Measurements from ENCODE around the gene ERN2.
"Not testable (repeated sequence)": the region's sequence is repeated elsewhere in the genome, so short reads cannot be mapped to it uniquely, and the experiment has no call there.

ERN2 gene

GRCh38 chr16:23712976-23713375 lies at the start of gene ERN2:
TSS of gene ERN2 (minus strand) at chr16:23713222. CDS start at chr16:23713187, 35 bp downstream.
- no peak for DNase-seq

GRCh38 chr16:23757937-23758619 lies 45.1 kb upstream of the ERN2 start:
- no peak for DNase-seq

GRCh38 chr16:23757116-23757515 lies 44.1 kb upstream of the ERN2 start:
- no peak for DNase-seq

GRCh38 chr16:23755484-23755809 lies 42.4 kb upstream of the ERN2 start:
- DNase-seq = no peak

- no peak for DNase-seq
Observed at GRCh38 chr16:23754594-23755483, 41.8 kb upstream of the ERN2 start, which contains the start of gene CHP2. TSS of gene CHP2 (plus strand) at chr16:23755026. CDS start at chr16:23755050, 24 bp downstream.

GRCh38 chr16:23753908-23754593 lies 41.0 kb upstream of the ERN2 start:
- no peak for DNase-seq

- DNase-seq = not testable (repeated sequence)
Observed at GRCh38 chr16:23751053-23751452, 38.0 kb upstream of the ERN2 start.

- no peak for DNase-seq
Observed at GRCh38 chr16:23748630-23749029, 35.6 kb upstream of the ERN2 start.

GRCh38 chr16:23745263-23745662 lies 32.2 kb upstream of the ERN2 start:
- no peak for DNase-seq

GRCh38 chr16:23742766-23743165 lies 29.7 kb upstream of the ERN2 start:
- DNase-seq = no peak

- DNase-seq = no peak
Observed at GRCh38 chr16:23741675-23742303, 28.8 kb upstream of the ERN2 start.

GRCh38 chr16:23739516-23739915 lies 26.5 kb upstream of the ERN2 start:
- DNase-seq = no peak

GRCh38 chr16:23737423-23738028 lies 24.5 kb upstream of the ERN2 start:
- not testable (repeated sequence) for DNase-seq

GRCh38 chr16:23734176-23734893 lies 21.3 kb upstream of the ERN2 start:
- DNase-seq = no peak

GRCh38 chr16:23729503-23730424 lies 16.7 kb upstream of the ERN2 start:
- no peak for DNase-seq

- no peak for DNase-seq
Observed at GRCh38 chr16:23728112-23728477, 15.1 kb upstream of the ERN2 start.

- DNase-seq = no peak
Observed at GRCh38 chr16:23726710-23727109, 13.7 kb upstream of the ERN2 start.

- no peak for DNase-seq
Observed at GRCh38 chr16:23724785-23725131, 11.7 kb upstream of the ERN2 start.

- no peak for DNase-seq
Observed at GRCh38 chr16:23724096-23724784, 11.2 kb upstream of the ERN2 start.

GRCh38 chr16:23722613-23723240 lies 9.7 kb upstream of the ERN2 start:
- DNase-seq = not testable (repeated sequence)

All from CD4-positive, alpha-beta T cell treated with Interleukin-12 subunit alpha and Interleukin-12 subunit beta, for 1 hour (primary cell).